Uterus (tissue), 4 donors: Measurements from ENCODE around the gene TMEM238L. TPM values are rescaled to one million over a fixed set of nuclear protein-coding genes. Genes with fewer than 3 reads are reported as not detected.
A peak's percentile ranks its signal among the peaks of the same experiment; 100 is the strongest.
"Not testable (repeated sequence)": the region's sequence is repeated elsewhere in the genome, so short reads cannot be mapped to it uniquely, and the experiment has no call there.

ENCODE experiments used
- DNase-seq, 2 donors: peaks; one replicate each; pipeline ENCODE4 v3.0.0-alpha.2; 2019 to 2020
- H3K27ac ChIP-seq, 2 donors: fragments of 200-600 bp; sonication (generic); 1 replicate in 1 of 2; 2 replicates in 1 of 2; pipeline ENCODE4 v1.5.1; 2016 to 2018
- H3K27me3 ChIP-seq, 2 donors: fragments of 200-600 bp; sonication (generic); one replicate each; pipeline ENCODE4 v1.5.1; 2018 to 2019; ENCODE audit warnings: control low read depth in 1 of 2
- H3K36me3 ChIP-seq, 2 donors: fragments of 200-600 bp; sonication (generic); one replicate each; pipeline ENCODE4 v1.5.1; 2019; ENCODE audit warnings: control low read depth in 1 of 2
- H3K4me1 ChIP-seq, 2 donors: fragments of 200-600 bp; sonication (generic); one replicate each; pipeline ENCODE4 v1.5.1; 2018 to 2019; ENCODE audit warnings: control low read depth in 1 of 2
- H3K4me3 ChIP-seq, 2 donors: fragments of 200-600 bp; sonication (generic); 1 replicate in 1 of 2; 2 replicates in 1 of 2; pipeline ENCODE4 v1.5.1; 2018 to 2019; ENCODE audit warnings: mild to moderate bottlenecking in 1 of 2
- H3K9me3 ChIP-seq, 2 donors: fragments of 200-600 bp; sonication (generic); one replicate each; pipeline ENCODE4 v1.5.1; 2019; ENCODE audit warnings: control low read depth in 1 of 2
- CTCF ChIP-seq, 4 experiments: fragments of 200-600 bp in 2 of 4; fragments of 450-650 bp in 2 of 4; sonication (generic) in 2 of 4; IDR thresholded peaks; one replicate each; pipeline ENCODE4 v1.5.1; 2016 to 2019; ENCODE audit warnings: antibody characterized with exemption in 4 of 4, mild to moderate bottlenecking in 2 of 4, moderate library complexity in 1 of 4
- POLR2A ChIP-seq, 2 donors: fragments of 450-650 bp; IDR thresholded peaks; one replicate each; pipeline ENCODE4 v1.6.1; 2016; ENCODE audit warnings: antibody characterized with exemption in 2 of 2, mild to moderate bottlenecking in 1 of 2, moderate library complexity in 1 of 2
- intact Hi-C: fragments of 100-400 bp; cut with DNase I; formaldehyde crosslinking; loops from one replicate; pipeline ENCODE4 v1.15.1; 2023; ENCODE audit warnings: low total_unique reads
- total RNA-seq, 4 donors: library from RNA; depleted of rRNA in 3 of 4; stranded (reverse); fragments of >200 nt in 3 of 4; gene quantifications; one replicate each; pipeline versions ENCODE4 v1.1.0 to v1.2.4, GENCODE V29; 2014 to 2023
- donor health status: DM: yes; HTN: yes; CAD: no.

TMEM238L gene
- not detected for total RNA-seq

GRCh38 chr17:10803830-10804475, at the start of gene TMEM238L:
TSS of gene TMEM238L (minus strand) at chr17:10804099. CDS start at chr17:10803963, 136 bp downstream.
- no peak within 1 kb of the TSS for H3K27ac ChIP-seq
- TF ChIP-seq POLR2A (IDR thresholded peaks at IDR 0.05): no peak
- no peaks in the 10 kb centered on the region for H3K4me1 ChIP-seq
- no peaks in the 10 kb centered on the region for H3K27me3 ChIP-seq
- no peaks in the 10 kb centered on the region for H3K36me3 ChIP-seq
- no peak within 1 kb of the TSS for H3K4me3 ChIP-seq
- intact Hi-C loops: no loop called here
- H3K9me3 ChIP-seq: no peaks in the 10 kb centered on the region
- no peak for DNase-seq

GRCh38 chr17:10846636-10847035, 42.7 kb upstream of the TMEM238L start:
- H3K36me3 ChIP-seq, H3K9me3 ChIP-seq, intact Hi-C loops, H3K4me1 ChIP-seq, H3K27me3 ChIP-seq, DNase-seq, H3K4me3 ChIP-seq, H3K27ac ChIP-seq: not testable (repeated sequence)

DNA sequence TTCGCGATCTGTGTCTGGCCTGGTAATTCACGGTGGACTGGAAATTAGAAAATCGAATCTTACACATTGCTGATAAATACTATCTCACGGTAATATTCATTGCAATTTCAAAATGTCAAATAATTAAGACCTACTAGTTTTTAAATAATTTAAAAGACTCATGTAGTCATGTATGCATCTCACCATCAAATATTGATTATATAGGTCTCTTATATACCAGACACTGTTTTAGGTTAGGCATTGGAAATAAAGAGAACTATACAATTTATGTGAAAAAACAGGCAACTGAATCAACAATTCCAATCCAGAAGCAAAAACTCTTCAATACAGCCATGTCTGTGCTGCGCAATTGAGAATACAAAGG, 41.5 kb upstream of the TMEM238L start:
- H3K9me3 ChIP-seq: no peaks in the 10 kb centered on the region
- H3K27ac ChIP-seq: no peak overlapping the region
- H3K4me3 ChIP-seq: no peak overlapping the region
- no peaks in the 10 kb centered on the region for H3K36me3 ChIP-seq
- TF ChIP-seq CTCF (IDR thresholded peaks at IDR 0.05): no peak
- TF ChIP-seq POLR2A (IDR thresholded peaks at IDR 0.05): no peak
- no peak for DNase-seq
- H3K4me1 ChIP-seq: no peaks in the 10 kb centered on the region
- H3K27me3 ChIP-seq: no peaks in the 10 kb centered on the region
- intact Hi-C loops: no loop called here

GRCh38 chr17:10844621-10845387, 40.9 kb upstream of the TMEM238L start:
- intact Hi-C loops: loop anchor here (5.0 kb wide), 1 partner anchor 198 kb away; no protein-coding TSS in a partner anchor
- Histone ChIP-seq H3K4me1 (no peaks in the 10 kb centered on the region), H3K27me3 (no peaks in the 10 kb centered on the region), H3K4me3 (peak overlapping the region; percentile 38 to 44), H3K9me3 (no peaks in the 10 kb centered on the region), H3K27ac (no peak overlapping the region), H3K36me3 (no peaks in the 10 kb centered on the region)
- TF ChIP-seq CTCF (IDR thresholded peaks at IDR 0.05): peak; percentile 87 to 96 (median 95)
- no peak for TF ChIP-seq POLR2A (IDR thresholded peaks at IDR 0.05)
- DNase-seq: peak; percentile 74 to 76

DNA sequence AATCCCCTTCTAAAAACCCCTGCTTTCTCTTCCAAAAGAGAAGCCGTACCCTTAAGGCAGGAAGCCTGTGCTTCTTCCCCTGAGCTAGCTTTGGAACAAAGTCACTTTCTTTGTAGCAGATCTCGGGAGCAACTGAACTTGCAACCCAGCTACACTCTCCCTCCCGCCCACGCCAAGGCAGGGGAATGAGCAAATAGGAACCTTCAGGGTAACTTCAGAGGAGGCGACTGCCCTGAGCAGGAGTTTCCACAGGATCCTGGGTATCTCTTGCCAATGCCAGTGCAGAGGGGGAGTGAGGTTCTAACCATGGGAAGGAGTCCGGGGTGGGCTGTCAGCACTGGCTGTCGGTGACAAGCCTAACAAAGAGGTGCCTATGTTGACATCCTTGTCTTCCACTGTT, 39.9 kb upstream of the TMEM238L start:
- Histone ChIP-seq H3K4me3 (no peak overlapping the region), H3K36me3 (no peaks in the 10 kb centered on the region), H3K4me1 (no peaks in the 10 kb centered on the region), H3K9me3 (no peaks in the 10 kb centered on the region), H3K27ac (no peak overlapping the region), H3K27me3 (no peaks in the 10 kb centered on the region)
- no peak for TF ChIP-seq POLR2A (IDR thresholded peaks at IDR 0.05)
- no peak for TF ChIP-seq CTCF (IDR thresholded peaks at IDR 0.05)
- DNase-seq: peak in 1 of 2 donors; percentile 30
- intact Hi-C loops: loop anchor here (5.0 kb wide), 1 partner anchor 197 kb away; no protein-coding TSS in a partner anchor

- intact Hi-C loops: loop anchor here (5.0 kb wide), 1 partner anchor 195 kb away; no protein-coding TSS in a partner anchor
- Histone ChIP-seq H3K4me1 (no peaks in the 10 kb centered on the region), H3K4me3 (no peak overlapping the region), H3K36me3 (no peaks in the 10 kb centered on the region), H3K9me3 (no peaks in the 10 kb centered on the region), H3K27ac (no peak overlapping the region), H3K27me3 (no peaks in the 10 kb centered on the region)
- DNase-seq: no peak
- no peak for TF ChIP-seq CTCF (IDR thresholded peaks at IDR 0.05)
- no peak for TF ChIP-seq POLR2A (IDR thresholded peaks at IDR 0.05)
Measured at GRCh38 chr17:10842658-10843057, 38.8 kb upstream of the TMEM238L start.
